ENCODE measurements around the gene TIMM17B. TPM values are rescaled to one million over a fixed set of nuclear protein-coding genes. Genes with fewer than 3 reads are reported as not detected.

TIMM17B gene
- total RNA-seq, 3 donors from 2014 or later (not counting 1 experiment from before 2014, with no cell fraction given), result 40.3 to 45.6 (median 44.5) TPM

GRCh38 chrX:48940404-48940955, 42.9 kb upstream of the TIMM17B start:
- H3K36me3 ChIP-seq (ENCODE audit: control insufficient read depth, insufficient read depth, low read length), result peaks cover 4% of the 10 kb centered on the region
- no peak for ATAC-seq
- H3K4me1 ChIP-seq (ENCODE audit: control insufficient read depth, insufficient read depth, low read length), result peaks cover 75% of the 10 kb centered on the region
- H3K4me3 ChIP-seq (ENCODE audit: low read length), result no peak overlapping the region
- peak overlapping the region; percentile 99 for H3K27ac ChIP-seq (ENCODE audit: low read length)
- no peaks in the 10 kb centered on the region for H3K27me3 ChIP-seq (ENCODE audit: control insufficient read depth, insufficient read depth, low read length)
- H3K9me3 ChIP-seq (ENCODE audit: control insufficient read depth, insufficient read depth, low read length), result no peaks in the 10 kb centered on the region
- Mint-ChIP-seq H3K27ac (peak overlapping the region; percentile 95 to 97), H3K36me3 (no peaks in the 10 kb centered on the region), H3K27me3 (ENCODE audit: low read depth in 2 of 2) (peaks cover 0 to 6% of the 10 kb centered on the region in 2 donors), H3K4me1 (peaks cover 62 to 78% of the 10 kb centered on the region in 2 donors), H3K9me3 (no peaks in the 10 kb centered on the region), H3K4me3 (peak overlapping the region; percentile 61)
- no peak for DNase-seq
- intact Hi-C loops (cut with micrococcal nuclease), result no loop called here
- WGBS (ENCODE audit: insufficient coverage), result 58% methylated on average over 2 of the region's 2 CpGs
- TF ChIP-seq, protein P1, sequence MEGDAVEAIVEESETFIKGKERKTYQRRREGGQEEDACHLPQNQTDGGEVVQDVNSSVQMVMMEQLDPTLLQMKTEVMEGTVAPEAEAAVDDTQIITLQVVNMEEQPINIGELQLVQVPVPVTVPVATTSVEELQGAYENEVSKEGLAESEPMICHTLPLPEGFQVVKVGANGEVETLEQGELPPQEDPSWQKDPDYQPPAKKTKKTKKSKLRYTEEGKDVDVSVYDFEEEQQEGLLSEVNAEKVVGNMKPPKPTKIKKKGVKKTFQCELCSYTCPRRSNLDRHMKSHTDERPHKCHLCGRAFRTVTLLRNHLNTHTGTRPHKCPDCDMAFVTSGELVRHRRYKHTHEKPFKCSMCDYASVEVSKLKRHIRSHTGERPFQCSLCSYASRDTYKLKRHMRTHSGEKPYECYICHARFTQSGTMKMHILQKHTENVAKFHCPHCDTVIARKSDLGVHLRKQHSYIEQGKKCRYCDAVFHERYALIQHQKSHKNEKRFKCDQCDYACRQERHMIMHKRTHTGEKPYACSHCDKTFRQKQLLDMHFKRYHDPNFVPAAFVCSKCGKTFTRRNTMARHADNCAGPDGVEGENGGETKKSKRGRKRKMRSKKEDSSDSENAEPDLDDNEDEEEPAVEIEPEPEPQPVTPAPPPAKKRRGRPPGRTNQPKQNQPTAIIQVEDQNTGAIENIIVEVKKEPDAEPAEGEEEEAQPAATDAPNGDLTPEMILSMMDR (IDR thresholded peaks at IDR 0.05), result no peak

- intact Hi-C loops (cut with micrococcal nuclease), result loop anchor here (10.0 kb wide), 1 partner anchor 225 kb away; no protein-coding TSS in a partner anchor
- H3K9me3 Mint-ChIP-seq, result no peaks in the 10 kb centered on the region
- ATAC-seq (no peak), DNase-seq (peak in 1 of 2 donors; percentile 64)
- peak overlapping the region; percentile 95 to 97 for H3K27ac Mint-ChIP-seq
- no peaks in the 10 kb centered on the region for H3K9me3 ChIP-seq (ENCODE audit: control insufficient read depth, insufficient read depth, low read length)
- peaks cover 7% of the 10 kb centered on the region for H3K36me3 ChIP-seq (ENCODE audit: control insufficient read depth, insufficient read depth, low read length)
- H3K27me3 ChIP-seq (ENCODE audit: control insufficient read depth, insufficient read depth, low read length), result no peaks in the 10 kb centered on the region
- peak overlapping the region; percentile 99 for H3K27ac ChIP-seq (ENCODE audit: low read length)
- WGBS (ENCODE audit: insufficient coverage), result 0% methylated on average over 2 of the region's 3 CpGs
- TF ChIP-seq, protein P1 (IDR thresholded peaks at IDR 0.05), result no peak
- peak overlapping the region; percentile 82 for H3K4me3 Mint-ChIP-seq
- peaks cover 0 to 6% of the 10 kb centered on the region in 2 donors for H3K27me3 Mint-ChIP-seq (ENCODE audit: low read depth in 2 of 2)
- H3K4me1 ChIP-seq (ENCODE audit: control insufficient read depth, insufficient read depth, low read length), result peaks cover 81% of the 10 kb centered on the region
- H3K4me1 Mint-ChIP-seq, result peaks cover 70 to 86% of the 10 kb centered on the region in 2 donors
- H3K36me3 Mint-ChIP-seq, result no peaks in the 10 kb centered on the region
- no peak overlapping the region for H3K4me3 ChIP-seq (ENCODE audit: low read length)
These were observed 42.1 kb upstream of the TIMM17B start for GRCh38 chrX:48939524-48940228.

DNA sequence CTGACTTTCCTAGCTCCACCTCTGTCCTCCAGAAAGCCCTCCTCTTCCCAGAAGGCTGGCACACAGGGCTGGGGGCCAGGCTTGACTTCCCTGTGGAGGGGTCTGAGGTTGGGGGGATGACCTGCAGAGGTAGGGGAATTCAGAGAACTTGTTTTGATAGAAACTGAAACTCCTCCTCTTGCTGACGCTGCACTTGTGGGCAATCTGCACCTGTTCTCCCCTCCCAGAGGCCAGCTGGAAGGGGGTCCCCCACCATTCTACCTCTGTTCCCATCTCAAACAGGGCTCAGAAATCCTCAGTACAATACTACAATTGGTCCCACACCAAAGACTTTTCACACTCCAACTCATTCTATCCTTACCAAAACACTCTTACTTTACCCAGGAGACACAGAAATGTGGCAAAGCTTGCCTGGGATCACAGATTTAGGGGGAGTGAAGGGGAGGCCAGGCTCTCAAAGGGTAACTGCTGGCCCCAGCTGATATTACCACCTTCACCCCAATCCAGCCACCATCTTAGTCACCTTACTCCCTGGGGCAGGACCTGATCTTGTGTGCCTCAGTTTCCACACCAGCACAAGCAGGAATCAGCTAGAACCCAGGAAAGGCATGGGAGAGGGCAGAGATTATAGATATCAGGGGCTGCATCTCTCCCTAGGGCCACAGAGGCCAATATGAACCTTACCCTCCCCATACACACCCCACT, 41.3 kb upstream of the TIMM17B start:
- no peaks in the 10 kb centered on the region for H3K9me3 ChIP-seq (ENCODE audit: control insufficient read depth, insufficient read depth, low read length)
- no peaks in the 10 kb centered on the region for H3K9me3 Mint-ChIP-seq
- peak overlapping the region; percentile 95 to 97 for H3K27ac Mint-ChIP-seq
- intact Hi-C loops (cut with micrococcal nuclease), result loop anchor here (10.0 kb wide), 1 partner anchor 224 kb away; no protein-coding TSS in a partner anchor
- peaks cover 85% of the 10 kb centered on the region for H3K4me1 ChIP-seq (ENCODE audit: control insufficient read depth, insufficient read depth, low read length)
- peaks cover 0 to 6% of the 10 kb centered on the region in 2 donors for H3K27me3 Mint-ChIP-seq (ENCODE audit: low read depth in 2 of 2)
- 0% methylated on average over 1 of the region's 1 CpG for WGBS (ENCODE audit: insufficient coverage)
- H3K4me3 ChIP-seq (ENCODE audit: low read length), result no peak overlapping the region
- peak overlapping the region; percentile 99 for H3K27ac ChIP-seq (ENCODE audit: low read length)
- peak overlapping the region; percentile 82 for H3K4me3 Mint-ChIP-seq
- no peaks in the 10 kb centered on the region for H3K27me3 ChIP-seq (ENCODE audit: control insufficient read depth, insufficient read depth, low read length)
- peaks cover 15% of the 10 kb centered on the region for H3K36me3 ChIP-seq (ENCODE audit: control insufficient read depth, insufficient read depth, low read length)
- peaks cover 70 to 87% of the 10 kb centered on the region in 2 donors for H3K4me1 Mint-ChIP-seq
- TF ChIP-seq, protein P1 (IDR thresholded peaks at IDR 0.05), result no peak
- H3K36me3 Mint-ChIP-seq, result peaks cover 2% of the 10 kb centered on the region
- ATAC-seq (peak; percentile 25 to 39 (median 29)), DNase-seq (peak in 1 of 2 donors; percentile 87)

Data from natural killer cell (primary cell).